ENCODE results near the gene ZNF598.

Gene ZNF598

GRCh38 chr16:2009791-2010510, at the start of gene ZNF598:
TSS of gene ZNF598 (minus strand) at chr16:2009821.
- ATAC-seq (peak; percentile 93), DNase-seq (peak; percentile 86)
- no peaks in the 10 kb centered on the region for H3K9me3 Mint-ChIP-seq
- peak within 1 kb of the TSS; percentile 96 for H3K4me3 Mint-ChIP-seq
- H3K4me1 Mint-ChIP-seq = peaks cover 42% of the 10 kb centered on the region
- peaks cover 22% of the 10 kb centered on the region for H3K36me3 Mint-ChIP-seq (ENCODE audit: low read depth)
- H3K27ac Mint-ChIP-seq = peak within 1 kb of the TSS; percentile 97
- H3K27me3 Mint-ChIP-seq = no peaks in the 10 kb centered on the region

- Mint-ChIP-seq H3K27ac (no peak overlapping the region), H3K27me3 (no peaks in the 10 kb centered on the region), H3K36me3 (ENCODE audit: low read depth) (peaks cover 5% of the 10 kb centered on the region), H3K4me1 (no peaks in the 10 kb centered on the region), H3K9me3 (no peaks in the 10 kb centered on the region), H3K4me3 (no peak overlapping the region)
- DNase-seq = no peak
- ATAC-seq = no peak
These were observed 49.3 kb upstream of the ZNF598 start for GRCh38 chr16:2058872-2059271.

- ATAC-seq (no peak), DNase-seq (no peak)
- Mint-ChIP-seq H3K27ac (no peak overlapping the region), H3K36me3 (ENCODE audit: low read depth) (peaks cover 2% of the 10 kb centered on the region), H3K4me3 (no peak overlapping the region), H3K27me3 (no peaks in the 10 kb centered on the region), H3K4me1 (no peaks in the 10 kb centered on the region), H3K9me3 (no peaks in the 10 kb centered on the region)
These were observed 48.8 kb upstream of the ZNF598 start for GRCh38 chr16:2058420-2058819.

- Mint-ChIP-seq H3K36me3 (ENCODE audit: low read depth) (peaks cover 2% of the 10 kb centered on the region), H3K4me1 (no peaks in the 10 kb centered on the region), H3K4me3 (no peak overlapping the region), H3K9me3 (no peaks in the 10 kb centered on the region), H3K27ac (no peak overlapping the region), H3K27me3 (no peaks in the 10 kb centered on the region)
- ATAC-seq (no peak), DNase-seq (no peak)
These were observed 47.8 kb upstream of the ZNF598 start for GRCh38 chr16:2057438-2057837.

GRCh38 chr16:2056681-2057407, 47.2 kb upstream of the ZNF598 start:
- DNase-seq = no peak
- H3K27me3 Mint-ChIP-seq = no peaks in the 10 kb centered on the region
- no peaks in the 10 kb centered on the region for H3K4me1 Mint-ChIP-seq
- H3K4me3 Mint-ChIP-seq = no peak overlapping the region
- no peak overlapping the region for H3K27ac Mint-ChIP-seq
- ATAC-seq = no peak
- no peaks in the 10 kb centered on the region for H3K9me3 Mint-ChIP-seq
- peaks cover 2% of the 10 kb centered on the region for H3K36me3 Mint-ChIP-seq (ENCODE audit: low read depth)

GRCh38 chr16:2056077-2056476, 46.5 kb upstream of the ZNF598 start:
- ATAC-seq (no peak), DNase-seq (no peak)
- no peak overlapping the region for H3K4me3 Mint-ChIP-seq
- H3K9me3 Mint-ChIP-seq = no peaks in the 10 kb centered on the region
- H3K4me1 Mint-ChIP-seq = no peaks in the 10 kb centered on the region
- no peaks in the 10 kb centered on the region for H3K27me3 Mint-ChIP-seq
- H3K36me3 Mint-ChIP-seq (ENCODE audit: low read depth) = peaks cover 5% of the 10 kb centered on the region
- H3K27ac Mint-ChIP-seq = no peak overlapping the region

GRCh38 chr16:2054543-2055245, 45.1 kb upstream of the ZNF598 start:
- no peak for ATAC-seq
- H3K36me3 Mint-ChIP-seq (ENCODE audit: low read depth) = peaks cover 9% of the 10 kb centered on the region
- H3K9me3 Mint-ChIP-seq = no peaks in the 10 kb centered on the region
- H3K4me1 Mint-ChIP-seq = no peaks in the 10 kb centered on the region
- no peak overlapping the region for H3K27ac Mint-ChIP-seq
- DNase-seq = no peak
- no peak overlapping the region for H3K4me3 Mint-ChIP-seq
- no peaks in the 10 kb centered on the region for H3K27me3 Mint-ChIP-seq

GRCh38 chr16:2053897-2054296, 44.3 kb upstream of the ZNF598 start:
- DNase-seq = no peak
- Mint-ChIP-seq H3K27ac (no peak overlapping the region), H3K4me1 (peaks cover 5% of the 10 kb centered on the region), H3K27me3 (no peaks in the 10 kb centered on the region), H3K36me3 (ENCODE audit: low read depth) (peaks cover 9% of the 10 kb centered on the region), H3K4me3 (no peak overlapping the region), H3K9me3 (no peaks in the 10 kb centered on the region)
- no peak for ATAC-seq

- no peaks in the 10 kb centered on the region for H3K27me3 Mint-ChIP-seq
These were observed 43.6 kb upstream of the ZNF598 start for GRCh38 chr16:2053211-2053610.

GRCh38 chr16:2048116-2048543, 38.5 kb upstream of the ZNF598 start:
- peaks cover 23% of the 10 kb centered on the region for H3K4me1 Mint-ChIP-seq
- peak overlapping the region; percentile 91 for H3K4me3 Mint-ChIP-seq
- DNase-seq (no peak), ATAC-seq (peak; percentile 15)
- no peaks in the 10 kb centered on the region for H3K9me3 Mint-ChIP-seq
- peaks cover 7% of the 10 kb centered on the region for H3K36me3 Mint-ChIP-seq (ENCODE audit: low read depth)
- no peaks in the 10 kb centered on the region for H3K27me3 Mint-ChIP-seq
- H3K27ac Mint-ChIP-seq = peak overlapping the region; percentile 14

More at GRCh38 chr16:2053211-2053610, 43.6 kb upstream of the ZNF598 start:
- Mint-ChIP-seq H3K36me3 (ENCODE audit: low read depth) (peaks cover 9% of the 10 kb centered on the region), H3K9me3 (no peaks in the 10 kb centered on the region), H3K27ac (no peak overlapping the region), H3K4me1 (peaks cover 12% of the 10 kb centered on the region), H3K4me3 (no peak overlapping the region)
- ATAC-seq = no peak
- DNase-seq = no peak

GRCh38 chr16:2047330-2048115, 37.9 kb upstream of the ZNF598 start, which contains the start of the genes NTHL1 and TSC2:
TSS of gene NTHL1 (minus strand) at chr16:2047834. CDS start at chr16:2047823, 11 bp downstream.
TSS of gene TSC2 (plus strand) at chr16:2047985. CDS start at chr16:2048616, 631 bp downstream.
- ATAC-seq (peak; percentile 97), DNase-seq (peak; percentile 96)
- Mint-ChIP-seq H3K36me3 (ENCODE audit: low read depth) (peaks cover 9% of the 10 kb centered on the region), H3K4me1 (peaks cover 23% of the 10 kb centered on the region), H3K27me3 (no peaks in the 10 kb centered on the region), H3K4me3 (peak within 1 kb of the TSS; percentile 91), H3K9me3 (no peaks in the 10 kb centered on the region), H3K27ac (peak within 1 kb of the TSS; percentile 64)

- Mint-ChIP-seq H3K36me3 (ENCODE audit: low read depth) (peaks cover 9% of the 10 kb centered on the region), H3K9me3 (no peaks in the 10 kb centered on the region), H3K27ac (peak overlapping the region; percentile 64), H3K4me3 (peak overlapping the region; percentile 91), H3K27me3 (no peaks in the 10 kb centered on the region), H3K4me1 (peaks cover 23% of the 10 kb centered on the region)
- ATAC-seq (no peak), DNase-seq (no peak)
These were observed 37.3 kb upstream of the ZNF598 start for GRCh38 chr16:2046893-2047329.

GRCh38 chr16:2045965-2046892, 36.6 kb upstream of the ZNF598 start:
- H3K9me3 Mint-ChIP-seq = no peaks in the 10 kb centered on the region
- ATAC-seq (no peak), DNase-seq (no peak)
- H3K4me1 Mint-ChIP-seq = peaks cover 23% of the 10 kb centered on the region
- peak overlapping the region; percentile 91 for H3K4me3 Mint-ChIP-seq
- H3K27ac Mint-ChIP-seq = no peak overlapping the region
- H3K36me3 Mint-ChIP-seq (ENCODE audit: low read depth) = peaks cover 7% of the 10 kb centered on the region
- H3K27me3 Mint-ChIP-seq = no peaks in the 10 kb centered on the region

All from activated naive CD8-positive, alpha-beta T cell treated with anti-CD3 and anti-CD28 coated beads, Interleukin-2, amount 50 U/mL, for 24 hours (primary cell).